ENCODE measurements around the gene LSAMP. TPM values are rescaled to one million over a fixed set of nuclear protein-coding genes. Genes with fewer than 3 reads are reported as not detected.

Gene LSAMP
- total and polyA plus RNA-seq, 2 of the 8 experiments (the other 6 are each of a cell fraction or from before 2014, with no cell fraction given) = 1.8 to 5.7 TPM

GRCh38 chr3:116165135-116165534 lies 280.2 kb downstream of the LSAMP start:
- Histone ChIP-seq H3K23ac (ENCODE audit: insufficient read length) (no peak overlapping the region), H4K8ac (ENCODE audit: extremely low read depth, insufficient read depth, low read length) (no peak overlapping the region), H3K36me3 (ENCODE audit: control insufficient read depth in 2 of 4, insufficient read depth in 4 of 4, low read length in 3 of 4) (no peaks in the 10 kb centered on the region), H3K23me2 (ENCODE audit: low read depth, low read length) (no peaks in the 10 kb centered on the region), H3K9me3 (ENCODE audit: insufficient read depth in 2 of 2, low read depth in 1 of 2, low read length in 1 of 2) (no peaks in the 10 kb centered on the region), H4K91ac (replicated peaks; ENCODE audit: insufficient read length, low read length) (no peak overlapping the region), H3K56ac (replicated peaks; ENCODE audit: insufficient read length, low read depth, low read length) (no peak overlapping the region), H2BK120ac (replicated peaks; ENCODE audit: low read depth, low read length) (no peak overlapping the region), H3K79me1 (ENCODE audit: low read depth, low read length) (no peaks in the 10 kb centered on the region), H3K27ac (ENCODE audit: low read depth, low read length) (no peak overlapping the region), H4K20me1 (replicated peaks in 1 of 2; ENCODE audit: control insufficient read depth in 1 of 2, insufficient read depth in 2 of 2, low read length in 2 of 2) (no peaks in the 10 kb centered on the region), H3K79me2 (ENCODE audit: control insufficient read depth in 1 of 2, insufficient read depth in 2 of 2, low read length in 2 of 2) (no peaks in the 10 kb centered on the region), H2BK20ac (ENCODE audit: low read length) (no peak overlapping the region), H2BK5ac (ENCODE audit: low read depth, low read length) (no peak overlapping the region), H2BK12ac (ENCODE audit: low read depth, low read length) (no peak overlapping the region), H3K9ac (replicated peaks in 1 of 4; ENCODE audit: extremely low read depth in 1 of 4, low read depth in 3 of 4, low read length in 3 of 4) (no peak overlapping the region), H2AK5ac (ENCODE audit: low read depth, low read length) (no peak overlapping the region), H3K14ac (ENCODE audit: insufficient read length) (no peak overlapping the region), H2AFZ (ENCODE audit: low read length) (no peak overlapping the region), H3K4me3 (ENCODE audit: extremely low read depth in 1 of 4, insufficient read depth in 2 of 4, low read depth in 3 of 4, low read length in 4 of 4) (no peak overlapping the region), H4K5ac (ENCODE audit: insufficient read length, low read depth, low read length) (no peak overlapping the region), H2BK15ac (ENCODE audit: low read length) (no peak overlapping the region), H3K4me1 (replicated peaks in 1 of 4; ENCODE audit: control insufficient read depth in 3 of 4, insufficient read depth in 4 of 4, low read length in 3 of 4) (no peaks in the 10 kb centered on the region; a peak in 1 of 7 replicates), H3K4me2 (ENCODE audit: insufficient read depth in 1 of 2, low read depth in 2 of 2, low read length in 2 of 2) (no peak overlapping the region), H3K4ac (replicated peaks; ENCODE audit: insufficient read length, low read depth, low read length) (no peak overlapping the region), H3K18ac (ENCODE audit: extremely low read depth, low read length) (no peak overlapping the region), H3K27me3 (replicated peaks in 1 of 4; ENCODE audit: control insufficient read depth in 3 of 4, extremely low read depth in 1 of 4, insufficient read depth in 3 of 4, low read length in 3 of 4) (no peaks in the 10 kb centered on the region)
- 92% methylated on average over 2 of the region's 2 CpGs; no CpG with 5 or more reads in 1 of the 2 experiments for WGBS, 2 experiments (ENCODE audit: extremely low coverage in 1 of 2, insufficient coverage in 1 of 2, insufficient read length in 1 of 2, insufficient replicate concordance in 2 of 2, low coverage in 1 of 2, low lambda C conversion rate in 2 of 2, missing lambda C conversion rate in 1 of 2)
- CTCF ChIA-PET (ENCODE audit: partially characterized antibody) = interaction anchor here (1.5 kb wide), 1 partner anchor 9 kb away, joined by 5 read pairs; no protein-coding TSS in a partner anchor
- FAIRE-seq (no peak), DNase-seq (ENCODE audit: low read depth in 1 of 2, low spot score in 2 of 2) (no peak)
- POLR2A ChIA-PET (ENCODE audit: partially characterized antibody) = no interaction called here
- no peak for TF ChIP-seq BCL11A (IDR thresholded peaks at IDR 0.05; ENCODE audit: low read depth in 2 of 2, low read length in 2 of 2)
- TF ChIP-seq RBBP5 (IDR thresholded peaks at IDR 0.05; ENCODE audit: borderline replicate concordance, low read depth, low read length) = no peak
- no peak for TF ChIP-seq BRCA1 (IDR thresholded peaks at IDR 0.05; ENCODE audit: low read depth, low read length)
- TF ChIP-seq SAP30 (IDR thresholded peaks at IDR 0.05; ENCODE audit: insufficient read depth, insufficient replicate concordance, low read length) = no peak
- no peak for TF ChIP-seq GABPA (IDR thresholded peaks at IDR 0.05; ENCODE audit: borderline replicate concordance, insufficient read depth, low read length)
- TF ChIP-seq MAFK (IDR thresholded peaks at IDR 0.05; ENCODE audit: low read depth, low read length) = no peak
- TF ChIP-seq MAX (IDR thresholded peaks at IDR 0.05) = no peak
- no peak for TF ChIP-seq CEBPB (IDR thresholded peaks at IDR 0.05; ENCODE audit: low read depth, low read length)
- no peak for TF ChIP-seq KDM4A (IDR thresholded peaks at IDR 0.05; ENCODE audit: low read depth, low read length, severe bottlenecking)
- TF ChIP-seq ATF2 (IDR thresholded peaks at IDR 0.05; ENCODE audit: low read length) = no peak
- TF ChIP-seq POLR2AphosphoS5 (IDR thresholded peaks at IDR 0.05; ENCODE audit: low read depth, low read length) = no peak
- no peak for TF ChIP-seq POLR2A (IDR thresholded peaks at IDR 0.05; ENCODE audit: control extremely low read depth in 1 of 2, low read depth in 2 of 2, low read length in 2 of 2)
- TF ChIP-seq EZH2 (IDR thresholded peaks at IDR 0.05; ENCODE audit: low read depth, low read length, severe bottlenecking) = no peak

Measured in H1 (cell line).